Thyroid gland (tissue), 4 donors: ENCODE measurements around the gene OVCA2. TPM values are rescaled to one million over a fixed set of nuclear protein-coding genes. Genes with fewer than 3 reads are reported as not detected.

ENCODE experiments used
- DNase-seq, 2 donors: peaks; one replicate each; pipeline ENCODE4 v3.0.0-alpha.2; 2019
- H3K27ac ChIP-seq, 3 donors: fragments of 200-600 bp; sonication (generic); 1 replicate in 2 of 3; 2 replicates in 1 of 3; pipeline ENCODE4 v1.5.1; 2016 to 2019; ENCODE audit warnings: mild to moderate bottlenecking in 1 of 3, moderate library complexity in 1 of 3
- H3K27me3 ChIP-seq: fragments of 200-600 bp; sonication (generic); one replicate; pipeline ENCODE4 v1.5.1; 2019
- H3K36me3 ChIP-seq, 2 donors: fragments of 200-600 bp; sonication (generic); one replicate each; pipeline ENCODE4 v1.5.1; 2016 to 2019
- H3K4me1 ChIP-seq, 2 donors: fragments of 200-600 bp; sonication (generic); one replicate each; pipeline ENCODE4 v1.5.1; 2017 to 2019
- H3K4me3 ChIP-seq, 3 donors: fragments of 200-600 bp; sonication (generic); replicated peaks in 1 of 3; 1 replicate in 2 of 3; 2 replicates in 1 of 3; pipeline ENCODE4 v1.5.1; 2016; ENCODE audit warnings: mild to moderate bottlenecking in 1 of 3
- H3K9me3 ChIP-seq: fragments of 200-600 bp; sonication (generic); one replicate; pipeline ENCODE4 v1.5.1; 2017
- CTCF ChIP-seq, 6 experiments: fragments of 200-600 bp in 3 of 6; fragments of 450-650 bp in 3 of 6; sonication (generic) in 3 of 6; IDR thresholded peaks; one replicate each; pipeline ENCODE4 v1.5.1; 2016 to 2019; ENCODE audit warnings: antibody characterized with exemption in 6 of 6, mild to moderate bottlenecking in 2 of 6, inconsistent platforms in 1 of 6, moderate library complexity in 1 of 6
- POLR2A ChIP-seq, 2 donors: fragments of 450-650 bp; IDR thresholded peaks; one replicate each; pipeline ENCODE4 v1.6.1; 2017; ENCODE audit warnings: antibody characterized with exemption in 2 of 2, mild to moderate bottlenecking in 2 of 2, moderate library complexity in 1 of 2
- WGBS, 2 donors: methylation state at CpG; one replicate each; pipeline ENCODE4 v1.1.5; 2017; 5-methylcytosine and 5-hydroxymethylcytosine counted together
- intact Hi-C: fragments of 100-400 bp; cut with DNase I; formaldehyde crosslinking; loops from one replicate; pipeline ENCODE4 v1.15.1; 2023
- total RNA-seq, 4 donors: library from RNA; depleted of rRNA; stranded (reverse); fragments of >200 nt; gene quantifications; one replicate each; pipeline ENCODE4 v1.2.3, GENCODE V29; 2016

OVCA2 gene
- total RNA-seq, 4 donors from 2014 or later, result 37.6 to 54.1 (median 47.3) TPM

GRCh38 chr17:2043785-2044184 is 2.0 kb downstream of the OVCA2 start:
- peaks cover 0 to 12% of the 10 kb centered on the region in 2 donors for H3K36me3 ChIP-seq
- DNase-seq, result no peak
- WGBS, 2 donors, result 87 to 93% methylated on average over 6 of the region's 6 CpGs
- no peaks in the 10 kb centered on the region for H3K9me3 ChIP-seq
- H3K27me3 ChIP-seq, result no peaks in the 10 kb centered on the region
- no peak overlapping the region for H3K27ac ChIP-seq
- TF ChIP-seq POLR2A (IDR thresholded peaks at IDR 0.05) (no peak), CTCF (IDR thresholded peaks at IDR 0.05) (no peak)
- H3K4me1 ChIP-seq, result peaks cover 18 to 25% of the 10 kb centered on the region in 2 donors
- intact Hi-C loops, result loop anchor here (5.0 kb wide), 1 partner anchor 321 kb away; the partner anchor contains the start of gene WDR81
- H3K4me3 ChIP-seq, result no peak overlapping the region

GRCh38 chr17:2044263-2044894 is 2.6 kb downstream of the OVCA2 start:
- TF ChIP-seq CTCF (IDR thresholded peaks at IDR 0.05) (no peak), POLR2A (IDR thresholded peaks at IDR 0.05) (no peak)

GRCh38 chr17:2047590-2047989 is 5.8 kb downstream of the OVCA2 start:
- H3K27me3 ChIP-seq, result no peaks in the 10 kb centered on the region
- H3K4me1 ChIP-seq, result peaks cover 21 to 33% of the 10 kb centered on the region in 2 donors
- no peak overlapping the region for H3K27ac ChIP-seq
- no peak overlapping the region for H3K4me3 ChIP-seq
- DNase-seq, result no peak
- H3K9me3 ChIP-seq, result no peaks in the 10 kb centered on the region
- 92 to 93% methylated on average over 6 of the region's 6 CpGs for WGBS, 2 donors
- TF ChIP-seq POLR2A (IDR thresholded peaks at IDR 0.05) (no peak), CTCF (IDR thresholded peaks at IDR 0.05) (no peak)
- intact Hi-C loops, result no loop called here
- peaks cover 0 to 12% of the 10 kb centered on the region in 2 donors for H3K36me3 ChIP-seq

More at GRCh38 chr17:2044263-2044894, 2.6 kb downstream of the OVCA2 start:
- no peak overlapping the region for H3K4me3 ChIP-seq
- no peaks in the 10 kb centered on the region for H3K9me3 ChIP-seq
- no peaks in the 10 kb centered on the region for H3K27me3 ChIP-seq
- DNase-seq, result no peak
- intact Hi-C loops, result loop anchor here (5.0 kb wide), 1 partner anchor 322 kb away; the partner anchor contains the start of gene WDR81
- WGBS, 2 donors, result 94 to 98% methylated on average over 5 of the region's 5 CpGs
- no peak overlapping the region for H3K27ac ChIP-seq
- H3K4me1 ChIP-seq, result peaks cover 23 to 31% of the 10 kb centered on the region in 2 donors
- peaks cover 0 to 12% of the 10 kb centered on the region in 2 donors for H3K36me3 ChIP-seq

- Histone ChIP-seq H3K36me3 (peaks cover 0 to 5% of the 10 kb centered on the region in 2 donors), H3K9me3 (no peaks in the 10 kb centered on the region), H3K27me3 (no peaks in the 10 kb centered on the region), H3K4me1 (peaks cover 22 to 29% of the 10 kb centered on the region in 2 donors), H3K4me3 (peak overlapping the region in 1 of 3 donors; percentile 70), H3K27ac (no peak overlapping the region)
- WGBS, 2 donors, result 7 to 17% methylated on average over 9 of the region's 9 CpGs
- intact Hi-C loops, result no loop called here
- no peak for TF ChIP-seq POLR2A (IDR thresholded peaks at IDR 0.05)
- TF ChIP-seq CTCF (IDR thresholded peaks at IDR 0.05), result no peak
- no peak for DNase-seq
Observed at GRCh38 chr17:2048805-2049204, 7.0 kb downstream of the OVCA2 start.
